H7 (cell line): ENCODE results near the gene KIF16B. TPM values are rescaled to one million over a fixed set of nuclear protein-coding genes. Genes with fewer than 3 reads are reported as not detected.

ENCODE experiments used
- DNase-seq: peaks from one replicate; pipeline ENCODE4 v3.0.0; 2012
- H3K27me3 ChIP-seq: 2 replicates; pipeline ENCODE4 v1.6.0; 2011; ENCODE audit warnings: mild to moderate bottlenecking, low read length; ENCODE audit not compliant: control insufficient read depth, insufficient read depth
- H3K36me3 ChIP-seq: replicated peaks from 2 replicates; pipeline ENCODE4 v1.5.1; 2011; ENCODE audit warnings: low read length; ENCODE audit not compliant: control insufficient read depth, insufficient read depth
- H3K4me3 ChIP-seq: 2 replicates; pipeline ENCODE4 v1.5.1; 2011; ENCODE audit warnings: low read depth, mild to moderate bottlenecking, control low read depth, low read length, moderate library complexity; ENCODE audit not compliant: insufficient read depth
- total RNA-seq: library from RNA; depleted of rRNA; stranded (reverse); fragments of >200 nt; shearing (Covaris generic); gene quantifications from 2 replicates; pipeline ENCODE4 v1.2.3, GENCODE V29; 2014

KIF16B gene
- total RNA-seq, 1 experiment from 2014 or later = 7.4 TPM

DNA sequence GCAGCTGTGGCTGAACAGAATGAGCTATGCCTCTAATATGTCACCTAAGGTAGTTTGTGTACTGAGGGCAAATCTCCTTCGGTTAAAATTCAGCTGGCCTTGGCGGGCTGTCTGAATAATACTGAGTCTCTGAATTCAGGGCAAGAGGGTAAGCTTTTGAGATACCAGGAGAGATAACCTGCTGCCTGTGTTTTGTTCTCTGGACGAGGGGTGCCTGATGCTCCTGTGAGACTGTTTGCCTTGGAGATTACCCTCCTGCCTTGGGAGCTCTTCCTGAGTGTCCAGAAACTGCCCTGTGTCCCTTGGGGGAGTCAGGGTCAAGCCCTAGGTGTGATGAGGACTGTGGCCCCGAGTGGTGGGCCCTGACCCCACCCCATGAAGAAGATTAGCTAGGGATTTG lies 282.9 kb downstream of the KIF16B start:
- Histone ChIP-seq H3K27me3 (no peaks in the 10 kb centered on the region), H3K4me3 (no peak overlapping the region), H3K36me3 (no peaks in the 10 kb centered on the region)
- DNase-seq = peak; percentile 39

DNA sequence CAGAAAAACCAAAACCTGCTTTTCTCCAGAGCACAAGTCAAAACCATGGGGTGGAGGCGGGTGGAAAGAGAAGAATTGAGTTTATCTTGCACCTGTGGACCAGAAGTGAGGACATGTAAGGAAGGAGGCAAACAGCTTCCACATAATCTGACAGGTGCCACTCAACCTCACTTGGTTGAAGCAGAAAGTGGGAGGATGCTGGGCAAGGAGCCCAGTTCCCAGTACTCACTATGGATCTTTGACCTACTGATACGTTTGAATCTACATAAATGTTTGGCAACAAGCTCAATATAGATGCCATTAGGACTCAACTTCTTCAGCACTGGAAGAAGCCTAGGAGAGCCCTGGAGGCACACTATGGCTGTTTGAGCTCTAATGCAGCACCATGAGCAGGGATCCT lies 285.5 kb downstream of the KIF16B start:
- no peaks in the 10 kb centered on the region for H3K36me3 ChIP-seq
- no peak overlapping the region for H3K4me3 ChIP-seq
- no peak for DNase-seq
- no peaks in the 10 kb centered on the region for H3K27me3 ChIP-seq

DNA sequence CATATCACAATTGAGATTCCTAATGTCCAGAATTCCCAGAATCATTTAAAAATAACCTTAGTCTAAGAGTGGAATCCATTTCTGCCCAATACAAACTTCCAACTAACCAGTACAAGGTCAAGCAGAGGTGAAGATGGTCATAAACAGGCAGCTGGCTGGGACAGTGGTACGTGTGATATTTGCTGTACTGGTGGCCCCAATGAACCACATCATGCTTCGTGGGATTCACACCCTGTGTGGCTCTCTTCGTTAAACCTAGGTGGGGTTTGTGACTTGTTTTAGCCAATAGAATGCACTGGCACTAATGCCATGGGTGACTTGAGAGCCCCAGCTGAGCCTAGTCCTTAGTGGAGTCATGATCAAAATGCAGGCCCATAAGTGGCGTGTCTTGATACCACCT lies 286.6 kb downstream of the KIF16B start:
- Histone ChIP-seq H3K36me3 (no peaks in the 10 kb centered on the region), H3K27me3 (no peaks in the 10 kb centered on the region), H3K4me3 (no peak overlapping the region)
- no peak for DNase-seq

DNA sequence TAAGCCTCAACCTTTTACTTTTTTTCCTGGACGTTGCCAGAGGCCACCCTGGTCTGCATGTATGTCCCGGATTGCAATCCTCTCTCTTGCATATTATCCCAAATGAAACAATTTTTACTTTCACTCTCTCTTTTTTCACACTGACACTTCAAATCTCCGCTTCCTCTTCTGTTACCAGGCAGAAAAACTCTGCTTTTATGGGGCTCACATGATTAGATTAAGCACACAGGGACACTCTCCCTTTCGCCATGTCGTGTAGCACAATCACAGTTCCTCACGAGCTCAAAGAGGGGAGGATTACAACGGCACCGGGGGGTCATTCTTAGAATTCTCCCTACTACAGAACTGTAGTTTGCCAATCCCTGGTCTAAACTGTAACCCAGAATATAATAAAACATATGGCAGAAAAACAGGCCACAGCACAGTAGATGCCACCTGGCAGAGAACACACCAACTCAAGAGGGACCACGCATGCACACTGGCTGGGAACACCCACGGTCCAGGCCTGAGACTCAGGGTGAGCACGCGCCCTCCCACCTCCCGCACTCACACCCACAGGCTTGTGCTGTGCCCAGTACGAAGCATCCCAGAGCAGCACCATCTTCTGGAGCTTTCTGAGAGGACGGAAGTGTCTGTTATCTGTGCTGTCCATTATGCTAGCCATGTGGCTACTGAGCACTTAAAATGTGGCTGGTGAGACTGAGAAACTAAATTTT lies 288.7 kb downstream of the KIF16B start:
- no peaks in the 10 kb centered on the region for H3K27me3 ChIP-seq
- no peaks in the 10 kb centered on the region for H3K36me3 ChIP-seq
- no peak overlapping the region for H3K4me3 ChIP-seq
- no peak for DNase-seq

DNA sequence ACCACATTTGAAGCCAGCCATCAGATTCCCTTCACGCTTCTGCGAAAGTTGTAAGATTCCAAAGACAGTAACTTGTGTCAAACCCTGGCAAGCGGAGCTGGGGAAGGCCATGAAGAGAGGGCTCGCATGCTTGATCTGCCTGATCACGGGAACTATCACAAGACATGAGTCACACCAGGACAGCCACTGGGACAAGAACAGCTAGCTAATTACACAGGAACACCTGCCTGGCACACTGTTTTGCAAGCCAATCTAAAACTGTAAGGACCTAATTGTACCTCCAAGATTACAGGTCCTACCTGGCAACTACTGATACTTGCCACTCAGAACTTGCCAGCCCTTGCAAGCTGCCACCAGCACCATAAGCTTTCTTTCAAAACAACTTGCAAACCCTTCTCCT lies 289.3 kb downstream of the KIF16B start:
- Histone ChIP-seq H3K36me3 (no peaks in the 10 kb centered on the region), H3K4me3 (no peak overlapping the region), H3K27me3 (no peaks in the 10 kb centered on the region)
- DNase-seq = no peak

DNA sequence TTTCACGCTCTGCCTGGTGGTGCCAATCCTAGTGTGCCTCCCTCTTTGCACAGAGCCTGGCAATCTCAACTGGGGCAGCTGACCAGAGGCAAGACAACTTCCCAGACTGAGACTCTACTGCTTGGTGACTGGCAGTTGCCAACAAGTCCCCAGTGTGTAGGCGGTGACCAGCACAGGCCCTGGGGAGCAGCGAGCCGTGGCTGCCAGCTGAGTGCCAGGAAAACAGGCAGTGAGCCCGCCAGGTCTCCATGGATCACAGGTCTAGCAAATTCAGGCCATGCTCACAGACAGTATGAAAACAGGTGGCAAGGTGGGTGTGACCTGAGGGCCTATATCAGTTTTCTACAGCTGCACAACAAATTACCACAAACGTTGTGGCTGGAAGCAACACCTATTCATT lies 289.9 kb downstream of the KIF16B start:
- no peak overlapping the region for H3K4me3 ChIP-seq
- no peaks in the 10 kb centered on the region for H3K36me3 ChIP-seq
- H3K27me3 ChIP-seq = no peaks in the 10 kb centered on the region
- DNase-seq = no peak

DNA sequence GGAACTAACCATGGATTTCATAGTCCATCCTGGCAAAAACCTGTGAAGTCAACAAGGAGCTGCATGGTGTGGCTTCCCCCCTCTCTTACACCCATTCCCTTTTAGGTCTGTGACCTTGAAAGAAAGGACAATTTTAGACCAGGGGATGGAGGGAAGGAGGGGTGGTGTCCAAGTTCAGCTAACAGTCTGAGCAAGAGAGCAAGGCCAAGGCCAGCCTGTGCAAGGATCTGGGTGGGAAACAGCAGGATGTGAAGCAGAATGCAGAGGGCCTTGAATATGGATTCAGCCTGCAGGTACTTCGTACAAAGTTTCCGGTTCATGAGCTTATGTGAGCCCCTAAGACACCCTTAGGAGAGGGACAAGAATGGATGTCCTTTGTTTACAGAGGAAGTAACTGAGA lies 293.0 kb downstream of the KIF16B start:
- no peak for DNase-seq
- Histone ChIP-seq H3K27me3 (no peaks in the 10 kb centered on the region), H3K36me3 (no peaks in the 10 kb centered on the region), H3K4me3 (no peak overlapping the region)

DNA sequence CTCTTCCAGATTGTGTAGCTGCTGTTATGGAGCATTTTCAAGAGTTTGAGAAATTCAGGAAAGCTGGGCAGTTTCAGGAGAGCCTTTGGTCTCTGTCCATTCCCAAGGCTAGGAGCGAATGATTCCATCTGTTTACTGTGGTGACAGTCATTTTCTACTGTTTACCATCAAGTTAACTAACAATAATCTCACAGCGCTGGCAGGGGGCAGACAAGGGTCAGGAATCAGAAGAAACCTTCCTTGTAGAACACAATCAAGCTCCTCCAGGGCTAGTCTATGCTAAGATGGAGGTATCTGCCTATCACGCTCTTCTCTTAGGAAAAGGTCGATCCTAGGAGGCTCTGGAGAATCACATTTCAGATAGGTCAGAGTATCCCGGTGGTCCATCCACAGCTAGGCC lies 293.9 kb downstream of the KIF16B start:
- DNase-seq = peak; percentile 40
- Histone ChIP-seq H3K4me3 (no peak overlapping the region), H3K36me3 (no peaks in the 10 kb centered on the region), H3K27me3 (no peaks in the 10 kb centered on the region)

DNA sequence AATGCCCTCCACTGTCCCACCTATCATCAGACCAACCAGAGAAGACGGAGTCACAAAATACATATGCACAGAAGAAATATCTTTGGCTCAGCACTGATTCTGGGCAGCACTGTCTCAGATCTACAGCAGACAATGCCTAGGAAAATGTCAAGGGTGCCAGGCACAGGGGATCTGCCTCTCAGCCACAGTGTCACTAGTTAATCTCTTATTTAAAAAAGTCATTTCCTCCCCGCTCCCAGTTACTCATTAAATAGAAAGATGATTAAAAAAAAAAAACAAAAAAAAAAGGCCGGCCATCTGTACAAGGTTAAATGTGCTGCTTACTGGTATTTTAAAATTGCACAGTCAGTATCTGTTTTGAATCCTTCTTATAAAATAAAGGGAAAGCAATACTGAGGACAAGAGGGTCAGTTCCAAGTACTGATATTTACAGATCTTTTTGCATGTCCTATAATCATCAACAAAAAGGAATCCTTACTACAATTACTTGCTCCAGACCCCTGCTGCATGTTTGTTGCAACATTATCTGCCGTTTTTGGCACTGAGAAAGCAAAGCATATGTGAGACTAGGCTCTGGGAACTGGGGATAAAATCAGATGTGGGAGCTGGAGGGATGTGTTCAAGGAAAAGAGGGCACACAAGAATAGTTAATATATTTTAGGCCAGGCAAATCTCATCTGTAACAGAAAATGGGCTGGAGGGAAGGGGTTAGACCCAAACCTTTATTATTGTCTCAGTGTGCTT lies 299.3 kb downstream of the KIF16B start:
- DNase-seq = no peak
- Histone ChIP-seq H3K27me3 (no peaks in the 10 kb centered on the region), H3K36me3 (no peaks in the 10 kb centered on the region), H3K4me3 (no peak overlapping the region)

DNA sequence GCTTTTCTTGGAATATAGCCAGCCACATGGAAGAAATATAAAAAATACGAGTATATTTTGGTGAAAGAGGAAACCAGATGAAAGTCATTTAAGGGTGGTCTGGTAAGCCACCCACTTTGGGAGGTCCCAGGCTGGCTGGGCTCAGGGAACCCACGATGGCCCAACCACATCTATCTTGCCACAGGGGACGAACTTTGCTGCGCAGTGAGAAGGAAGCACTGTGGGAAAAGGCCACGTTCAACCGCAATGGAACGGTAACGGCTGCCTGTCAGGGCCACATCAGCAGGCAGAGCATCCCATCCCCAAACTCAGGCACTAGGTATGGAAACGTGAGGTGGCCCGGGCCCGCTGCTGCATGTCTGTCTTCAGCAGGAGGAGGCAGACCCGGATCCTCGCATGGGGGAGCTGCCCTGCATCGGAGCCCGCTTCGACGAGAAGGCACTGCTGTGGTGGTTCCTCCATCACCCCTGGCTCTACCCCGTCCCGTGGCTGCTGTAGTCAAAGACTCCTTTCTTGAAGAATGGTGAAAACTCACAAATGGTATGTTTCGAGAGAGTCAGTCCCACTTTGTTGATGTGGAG lies 300.4 kb downstream of the KIF16B start:
- H3K27me3 ChIP-seq = no peaks in the 10 kb centered on the region
- H3K36me3 ChIP-seq = no peaks in the 10 kb centered on the region
- H3K4me3 ChIP-seq = no peak overlapping the region
- DNase-seq = no peak

DNA sequence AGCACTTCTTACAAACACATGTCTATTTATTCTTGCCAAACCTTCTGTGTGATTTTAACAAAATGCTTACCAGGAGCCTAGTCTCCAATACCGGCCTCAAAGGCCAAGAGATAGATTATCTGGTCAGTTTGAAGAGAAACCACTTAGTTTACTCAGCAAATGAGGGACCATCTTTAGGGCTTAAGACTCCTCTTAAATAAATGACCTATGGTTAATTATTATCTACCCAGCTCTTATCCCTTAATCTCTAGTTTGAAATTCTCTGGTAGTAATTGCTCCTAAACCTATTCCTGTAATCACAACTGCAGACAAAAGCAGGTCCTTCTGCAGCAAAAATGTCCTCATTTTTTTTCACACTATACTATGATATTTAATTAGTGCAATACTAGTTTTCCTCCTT lies 301.8 kb downstream of the KIF16B start:
- DNase-seq = no peak
- H3K4me3 ChIP-seq = no peak overlapping the region
- no peaks in the 10 kb centered on the region for H3K36me3 ChIP-seq
- H3K27me3 ChIP-seq = no peaks in the 10 kb centered on the region

DNA sequence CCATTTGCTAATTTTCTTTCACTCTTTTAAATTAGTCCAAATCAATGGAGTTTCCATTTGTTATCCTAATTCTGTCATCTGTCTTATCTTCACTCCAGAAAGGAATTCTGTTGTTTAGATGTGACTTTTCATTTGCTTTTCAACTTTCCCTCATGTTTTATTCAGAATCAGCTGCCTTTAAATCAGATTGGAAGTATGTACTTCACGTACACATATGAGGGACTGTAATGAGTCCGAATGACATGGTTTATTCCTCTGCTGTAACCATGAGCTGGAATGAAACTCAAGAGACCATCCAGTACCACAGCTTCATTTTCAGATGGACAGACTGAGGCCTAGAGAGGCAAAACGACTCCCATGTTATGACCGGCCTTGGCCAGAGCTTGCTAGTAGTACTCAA lies 302.3 kb downstream of the KIF16B start:
- DNase-seq = no peak
- Histone ChIP-seq H3K4me3 (no peak overlapping the region), H3K27me3 (no peaks in the 10 kb centered on the region), H3K36me3 (no peaks in the 10 kb centered on the region)

DNA sequence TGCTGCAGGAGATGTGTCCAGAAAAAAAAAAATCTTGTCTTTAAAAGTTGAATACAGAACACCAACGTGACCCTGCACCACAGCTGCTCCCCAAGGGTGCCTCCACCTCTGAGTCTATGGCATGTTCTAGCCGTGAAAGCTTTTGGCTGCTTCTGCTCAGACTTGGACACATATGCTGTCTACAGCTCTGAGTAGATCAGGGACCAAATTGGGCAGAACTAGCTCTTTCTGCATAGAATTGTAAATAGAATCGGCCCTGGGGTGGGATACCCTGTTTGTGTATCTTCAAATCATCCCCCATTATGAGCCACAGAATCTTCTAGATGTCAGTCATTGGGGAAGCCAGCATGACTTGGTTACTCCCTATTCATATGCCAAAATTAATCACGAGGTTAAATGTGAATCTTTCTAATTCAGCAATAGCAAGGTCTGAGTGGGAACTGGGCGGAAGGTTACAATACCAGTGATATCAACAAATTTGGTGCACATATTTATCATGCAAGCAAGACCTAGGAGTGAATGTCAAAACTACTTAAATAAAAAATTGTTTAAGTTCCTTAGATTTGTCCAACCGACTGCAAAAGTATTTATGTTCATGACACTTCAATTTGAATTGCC lies 302.8 kb downstream of the KIF16B start:
- Histone ChIP-seq H3K4me3 (no peak overlapping the region), H3K27me3 (no peaks in the 10 kb centered on the region), H3K36me3 (no peaks in the 10 kb centered on the region)
- DNase-seq = no peak

DNA sequence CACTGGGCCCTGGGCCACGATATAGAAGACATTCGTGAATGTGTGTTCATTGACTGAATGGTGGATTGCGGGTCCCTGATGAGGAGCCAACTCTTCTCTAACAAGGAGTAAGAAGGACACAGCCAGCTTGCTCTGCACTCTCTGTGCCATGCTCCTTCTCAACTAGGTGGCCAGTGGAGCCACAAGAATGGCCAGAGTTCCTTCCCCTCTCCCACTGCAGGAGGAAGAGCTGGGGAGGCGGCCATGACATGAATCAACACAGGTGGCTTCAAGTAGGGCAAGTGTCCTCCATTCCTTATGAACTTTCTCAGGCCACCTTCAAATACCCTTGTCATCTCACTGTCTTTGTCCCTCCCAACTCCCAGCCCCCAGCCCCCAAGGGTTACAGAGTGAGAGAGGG lies 305.7 kb downstream of the KIF16B start:
- Histone ChIP-seq H3K4me3 (no peak overlapping the region), H3K27me3 (no peaks in the 10 kb centered on the region), H3K36me3 (no peaks in the 10 kb centered on the region)
- no peak for DNase-seq

DNA sequence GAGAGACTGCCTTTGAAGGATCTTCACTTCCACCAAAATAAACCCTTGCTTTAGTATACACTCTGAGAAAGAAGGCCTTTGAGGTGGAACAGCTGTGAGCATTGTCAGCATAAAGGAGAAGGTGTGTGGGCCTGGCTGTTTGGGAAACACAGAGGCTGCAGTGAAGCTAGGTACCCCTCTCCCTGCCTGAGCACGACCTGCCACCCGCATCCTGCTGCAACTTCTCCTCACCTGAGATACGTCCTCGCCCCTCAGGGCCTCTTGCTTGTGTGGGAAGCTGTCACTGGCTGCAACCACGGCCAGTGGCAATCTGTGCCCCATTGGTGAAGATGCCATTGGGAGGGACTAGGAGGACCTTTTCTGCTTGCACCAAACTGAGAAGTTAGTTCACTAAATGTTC lies 307.9 kb downstream of the KIF16B start:
- H3K4me3 ChIP-seq = no peak overlapping the region
- no peak for DNase-seq
- no peaks in the 10 kb centered on the region for H3K27me3 ChIP-seq
- H3K36me3 ChIP-seq = no peaks in the 10 kb centered on the region
